ENCODE data around the gene KLRC3.
"Not testable (repeated sequence)": the region's sequence is repeated elsewhere in the genome, so short reads cannot be mapped to it uniquely, and the experiment has no call there.

The KLRC3 gene

DNA sequence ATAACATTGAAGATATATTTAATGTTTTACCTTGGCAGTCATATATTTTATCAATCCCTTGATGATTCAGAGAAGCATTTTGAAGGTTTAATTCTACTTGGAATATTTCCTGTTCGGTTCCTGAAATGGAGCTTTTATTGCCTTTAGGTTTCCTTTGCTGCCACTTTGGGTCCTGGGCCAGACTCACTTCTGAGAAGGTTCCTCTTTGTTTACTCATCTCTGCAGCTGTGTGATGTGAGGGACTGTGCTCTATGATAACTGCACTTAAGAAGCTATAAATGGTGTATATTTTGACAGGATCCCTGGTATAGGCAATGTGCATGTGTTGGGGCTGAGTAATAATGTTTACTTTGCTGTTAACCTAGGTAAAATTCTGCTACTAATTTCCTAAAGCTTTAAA, at the start of gene KLRC3:
Gene KLRC3, minus strand, starts transcription at position 262 of the 400 bp plus-strand sequence. Its CDS starts 45 bp downstream, at position 217.
- DNase-seq (ENCODE audit: low read depth in 2 of 2), result not testable (repeated sequence)

DNA sequence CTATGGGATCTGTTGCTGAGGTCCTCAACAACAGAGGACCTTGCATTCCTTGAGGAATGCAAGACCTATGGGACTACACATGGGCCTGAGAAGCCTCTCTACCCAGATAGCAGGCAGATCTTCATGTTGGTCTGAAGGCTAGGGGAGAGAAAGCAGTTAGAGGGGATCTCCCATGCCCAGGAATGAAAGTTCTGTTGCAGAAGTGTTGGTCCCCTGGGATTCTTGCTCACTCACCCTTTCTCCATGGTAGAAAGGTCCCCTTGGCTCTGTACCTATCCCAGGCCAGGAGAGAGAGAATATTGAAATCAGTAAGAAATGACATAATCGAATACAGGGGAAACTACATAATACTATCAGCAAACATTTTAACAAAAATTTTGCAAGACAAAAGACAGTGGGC, 49.3 kb upstream of the KLRC3 start:
- no peak for DNase-seq (ENCODE audit: low read depth in 2 of 2)

DNA sequence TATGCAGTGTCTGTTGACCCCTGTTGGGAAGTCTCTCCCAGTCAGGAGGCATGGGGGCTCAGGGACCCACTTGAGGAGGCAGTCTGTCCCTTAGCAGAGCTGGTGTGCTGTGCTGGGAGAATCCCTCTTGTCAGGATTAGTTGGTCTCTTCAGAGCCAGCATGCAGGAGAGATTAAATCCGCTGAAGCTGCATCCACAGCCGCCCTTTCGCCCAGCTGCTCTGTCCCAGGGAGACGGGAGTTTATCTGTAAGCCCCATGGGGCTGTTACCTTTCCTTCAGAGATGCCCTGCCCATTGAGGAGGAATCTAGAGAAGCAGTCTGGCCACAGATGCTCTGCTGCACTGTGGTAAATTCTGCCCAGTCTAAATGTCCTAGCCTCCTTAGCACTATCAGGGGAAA, 45.9 kb upstream of the KLRC3 start:
- DNase-seq (ENCODE audit: low read depth in 2 of 2), result no peak

DNA sequence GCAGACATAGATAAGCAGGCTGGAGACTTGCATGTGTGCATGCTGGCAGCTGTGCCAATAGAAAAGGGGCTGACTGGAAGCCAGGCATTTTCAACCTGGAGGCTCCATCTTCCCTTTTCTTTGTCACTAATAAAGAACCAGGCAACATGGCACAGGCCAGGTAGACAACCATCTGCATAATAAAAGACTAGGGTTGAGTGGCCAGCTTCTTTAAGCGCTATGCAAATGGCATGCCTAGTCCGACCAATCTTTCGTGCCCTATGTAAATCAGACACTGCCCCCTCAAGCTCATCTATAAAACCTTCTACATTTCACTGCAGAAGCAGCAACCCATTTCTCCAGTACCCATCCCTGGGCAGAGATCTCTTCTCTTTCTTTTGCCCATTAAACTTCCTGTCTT, 37.4 kb upstream of the KLRC3 start:
- DNase-seq (ENCODE audit: low read depth in 2 of 2), result no peak

DNA sequence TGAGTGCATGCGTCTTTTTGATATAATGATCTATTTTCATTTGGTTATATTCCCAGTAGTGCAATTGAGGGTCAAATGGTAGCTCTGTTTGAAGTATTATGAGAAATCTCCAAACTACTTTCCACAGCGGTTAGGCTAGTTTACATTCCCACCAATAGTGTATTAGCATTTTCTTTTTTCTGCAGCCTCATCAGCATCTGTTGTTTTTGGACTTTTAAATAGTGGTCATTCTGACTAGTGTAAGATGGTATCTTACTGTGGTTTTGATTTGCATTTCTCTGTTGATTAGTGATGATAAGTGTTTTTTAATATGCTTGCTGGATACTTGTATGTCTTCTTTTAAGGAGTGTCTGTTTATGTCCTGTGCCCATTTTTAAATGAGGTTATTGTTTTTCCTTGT, 36.5 kb upstream of the KLRC3 start:
- DNase-seq (ENCODE audit: low read depth in 2 of 2), result no peak

DNA sequence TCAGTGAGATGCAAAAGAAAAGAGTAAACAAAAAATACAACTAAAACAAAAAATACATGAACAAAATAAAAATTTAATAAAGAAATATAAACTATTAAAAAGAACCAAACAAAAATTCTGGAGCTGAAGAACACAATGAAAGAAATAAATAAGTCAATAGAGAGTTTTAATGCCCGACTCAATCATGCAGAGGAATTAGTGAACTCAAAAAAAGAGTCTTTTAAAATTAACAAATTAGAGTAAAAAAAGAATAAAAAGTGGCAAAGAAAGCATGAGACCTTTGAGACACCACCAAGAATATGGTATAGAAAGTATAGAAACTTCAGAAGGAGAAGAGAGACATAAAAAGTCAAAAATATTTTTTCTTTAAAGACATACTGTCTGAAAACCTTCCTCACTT, 35.4 kb upstream of the KLRC3 start:
- DNase-seq (ENCODE audit: low read depth in 2 of 2), result no peak

DNA sequence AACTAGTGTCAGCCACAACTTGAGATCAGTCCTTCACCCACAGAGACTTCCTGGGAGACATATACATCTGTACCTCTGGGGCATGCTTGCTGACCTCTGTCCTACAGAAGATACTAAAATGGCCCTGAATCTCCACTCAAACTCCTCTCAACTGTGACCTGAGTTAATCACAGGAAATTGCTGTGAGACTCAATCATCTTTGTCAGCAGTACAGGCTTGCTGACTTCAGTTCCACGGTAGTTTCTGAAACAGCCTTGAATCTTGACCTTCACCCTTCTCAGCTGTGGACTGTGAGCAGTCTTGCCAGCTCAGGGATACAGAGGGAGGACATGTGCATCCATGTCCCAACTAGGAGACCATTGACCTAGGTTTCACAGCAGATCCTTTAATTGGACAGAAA, 34.1 kb upstream of the KLRC3 start:
- DNase-seq (ENCODE audit: low read depth in 2 of 2), result no peak

DNA sequence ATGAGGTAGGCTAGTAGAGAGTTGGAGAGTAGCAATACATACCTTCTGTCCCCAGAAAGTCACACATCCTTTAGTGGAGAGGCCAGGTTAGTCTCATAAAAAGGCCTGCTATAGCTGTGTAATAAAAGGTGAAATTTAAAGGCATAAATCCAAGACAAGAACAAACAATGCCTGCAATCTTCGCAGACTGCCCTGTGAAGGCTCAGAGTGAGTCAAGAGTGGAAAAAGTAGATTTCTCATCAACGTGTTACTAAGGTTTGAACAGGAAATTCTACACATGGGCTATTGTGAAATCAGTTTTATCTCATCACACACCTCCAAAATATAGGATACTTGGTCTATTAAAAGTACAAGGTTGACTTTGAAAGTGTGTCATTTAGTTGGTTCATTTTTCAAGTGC, 32.8 kb upstream of the KLRC3 start, which contains the start of gene KLRC1:
Gene KLRC1, minus strand, starts transcription at position 222 of the 400 bp plus-strand sequence. CDS start 2,221 bp downstream, outside the sequence.
- DNase-seq (ENCODE audit: low read depth in 2 of 2), result no peak

DNA sequence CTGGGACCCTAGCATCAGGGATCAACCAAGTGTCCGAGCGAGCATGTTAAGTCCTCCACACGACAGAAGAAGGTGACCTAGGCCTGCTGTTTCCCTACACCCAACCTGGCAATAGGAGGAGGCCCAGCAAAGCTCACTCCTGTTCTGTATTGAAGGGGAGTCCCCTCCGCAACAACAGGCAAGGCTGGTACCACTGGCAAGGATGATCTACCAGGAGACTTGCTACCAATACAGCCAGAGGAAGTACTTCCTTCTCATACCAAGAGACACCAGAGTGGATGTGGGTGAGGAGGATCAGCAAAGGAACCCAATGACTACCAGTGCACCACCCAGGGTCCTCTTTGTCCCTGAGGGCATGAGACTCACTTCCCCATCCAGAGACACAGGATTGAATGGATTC, 27.8 kb upstream of the KLRC3 start:
- no peak for DNase-seq (ENCODE audit: low read depth in 2 of 2)

DNA sequence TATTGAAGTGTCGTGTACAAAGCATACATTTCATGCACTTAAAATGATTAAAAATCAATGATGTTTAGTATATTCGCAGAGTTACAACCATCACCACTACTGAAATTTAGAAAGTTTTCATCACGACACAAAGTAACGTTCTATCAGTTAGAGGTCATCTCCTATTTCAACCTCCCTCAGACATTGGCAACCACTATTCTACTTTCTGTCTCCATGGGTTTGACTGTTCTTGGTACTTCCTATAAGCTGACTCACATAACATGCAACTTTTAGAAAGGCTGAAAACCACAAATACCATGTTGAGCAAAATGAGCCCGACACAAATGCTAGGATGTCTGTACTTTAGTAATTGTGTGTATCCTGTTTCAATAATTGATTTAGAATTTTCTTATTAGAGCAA, 25.7 kb upstream of the KLRC3 start:
- not testable (repeated sequence) for DNase-seq (ENCODE audit: low read depth in 2 of 2)

DNA sequence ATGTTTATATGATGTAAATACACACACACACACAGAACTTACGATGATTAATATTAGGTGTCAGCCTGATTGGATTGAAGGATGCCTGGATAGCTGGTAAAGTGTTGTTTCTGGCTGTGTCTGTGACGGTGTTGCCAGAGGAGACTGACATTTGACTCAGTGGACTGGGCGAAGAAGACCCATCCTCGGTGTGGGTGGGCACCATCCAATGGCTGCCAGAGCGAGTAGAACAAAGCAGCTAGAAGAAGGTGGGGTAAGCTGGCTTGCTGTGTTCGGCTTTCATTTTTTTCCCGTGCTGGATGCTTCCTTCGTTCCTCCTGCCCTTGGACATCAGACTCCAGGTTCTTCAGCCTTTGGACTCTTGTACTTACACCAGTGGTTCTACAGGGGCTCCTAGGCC, 20.7 kb upstream of the KLRC3 start:
- not testable (repeated sequence) for DNase-seq (ENCODE audit: low read depth in 2 of 2)

DNA sequence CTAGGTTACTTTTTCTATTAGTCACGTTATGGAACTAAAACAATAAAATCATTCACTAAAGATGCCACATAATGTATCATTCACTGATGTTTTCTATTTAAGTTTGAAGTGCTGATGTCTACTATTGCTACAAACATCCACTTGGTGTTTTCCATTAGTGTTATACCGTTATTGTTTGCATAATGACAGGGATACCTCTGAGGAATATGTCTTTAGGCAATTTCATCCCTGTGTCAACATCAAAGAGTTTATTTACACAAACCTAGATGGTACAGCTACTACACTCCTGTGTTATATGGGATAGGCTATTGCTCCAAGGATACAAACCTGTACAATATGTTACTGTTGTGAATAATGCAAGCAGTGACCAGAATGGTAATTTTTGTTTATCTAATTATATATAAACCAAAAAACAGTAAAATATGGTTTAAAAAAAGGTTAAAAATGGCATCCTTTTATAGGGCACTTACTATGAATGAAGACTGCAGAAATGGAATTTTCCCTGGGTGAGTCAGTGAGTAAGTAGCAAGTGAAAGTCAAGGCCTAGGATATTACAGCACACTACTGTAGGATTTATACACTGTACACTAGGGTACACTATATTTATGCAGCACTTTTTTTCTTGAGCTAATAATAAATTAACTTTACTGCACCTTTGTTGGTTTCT, 19.3 kb upstream of the KLRC3 start:
- DNase-seq (ENCODE audit: low read depth in 2 of 2), result not testable (repeated sequence)

DNA sequence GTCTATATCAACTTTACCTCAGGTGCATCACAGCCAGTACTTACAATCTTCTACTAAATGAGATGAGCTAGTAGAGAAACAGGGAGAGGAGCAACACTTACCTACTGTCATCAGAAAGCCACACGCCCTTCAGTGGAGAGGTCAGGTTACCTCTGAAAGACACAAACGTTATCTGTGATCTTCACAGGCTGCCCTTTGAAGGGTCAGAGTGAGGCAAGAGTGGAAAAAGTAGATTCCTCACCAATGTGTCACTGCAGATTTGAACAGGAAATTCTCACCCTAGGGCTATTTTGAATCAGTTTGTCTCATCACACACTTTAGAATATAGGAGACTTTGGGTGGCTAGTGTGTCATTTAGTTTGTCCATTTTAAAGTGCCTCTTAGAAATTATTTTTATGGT, 17.2 kb upstream of the KLRC3 start:
- not testable (repeated sequence) for DNase-seq (ENCODE audit: low read depth in 2 of 2)

DNA sequence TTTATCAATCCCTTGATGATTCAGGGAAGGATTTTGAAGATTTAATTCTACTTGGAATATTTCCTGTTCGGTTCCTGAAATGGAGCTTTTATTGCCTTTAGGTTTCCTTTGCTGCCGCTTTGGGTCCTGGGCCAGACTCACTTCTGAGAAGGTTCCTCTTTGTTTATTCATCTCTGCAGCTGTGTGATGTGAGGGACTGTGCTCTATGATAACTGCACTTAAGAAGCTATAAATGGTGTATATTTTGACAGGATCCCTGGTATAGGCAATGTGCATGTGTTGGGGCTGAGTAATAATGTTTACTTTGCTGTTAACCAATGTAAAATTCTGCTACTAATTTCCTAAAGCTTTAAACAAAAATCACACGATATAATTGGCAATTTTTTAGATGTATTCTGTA, 15.4 kb upstream of the KLRC3 start, which contains the start of gene KLRC2:
Gene KLRC2, minus strand, starts transcription at position 195 of the 400 bp plus-strand sequence. Its CDS starts 24 bp downstream, at position 171.
- DNase-seq (ENCODE audit: low read depth in 2 of 2), result not testable (repeated sequence)

DNA sequence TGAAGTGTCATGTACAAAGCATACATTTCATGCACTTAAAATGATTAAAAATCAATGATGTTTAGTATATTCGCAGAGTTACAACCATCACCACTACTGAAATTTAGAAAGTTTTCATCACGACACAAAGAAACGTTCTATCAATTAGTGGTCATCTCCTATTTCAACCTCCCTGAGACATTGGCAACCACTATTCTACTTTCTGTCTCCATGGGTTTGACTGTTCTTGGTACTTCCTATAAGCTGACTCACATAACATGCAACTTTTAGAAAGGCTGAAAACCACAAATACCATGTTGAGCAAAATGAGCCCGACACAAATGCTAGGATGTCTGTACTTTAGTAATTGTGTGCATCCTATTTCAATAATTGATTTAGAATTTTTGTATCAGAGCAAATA, 10.2 kb upstream of the KLRC3 start:
- not testable (repeated sequence) for DNase-seq (ENCODE audit: low read depth in 2 of 2)

DNA sequence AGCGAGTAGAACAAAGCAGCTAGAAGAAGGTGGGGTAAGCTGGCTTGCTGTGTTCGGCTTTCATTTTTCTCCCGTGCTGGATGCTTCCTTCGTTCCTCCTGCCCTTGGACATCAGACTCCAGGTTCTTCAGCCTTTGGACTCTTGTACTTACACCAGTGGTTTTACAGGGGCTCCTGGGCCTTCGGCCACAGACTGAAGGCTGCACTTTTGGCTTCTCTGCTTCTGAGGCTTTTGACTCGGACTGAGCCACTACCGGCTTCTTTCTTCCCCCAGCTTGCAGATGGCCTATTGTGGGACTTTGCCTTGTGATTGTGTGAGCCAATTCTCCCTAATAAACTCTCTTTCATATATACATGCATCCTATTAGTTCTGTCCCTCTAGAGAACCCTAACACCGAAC, 5.5 kb upstream of the KLRC3 start:
- not testable (repeated sequence) for DNase-seq (ENCODE audit: low read depth in 2 of 2)

DNA sequence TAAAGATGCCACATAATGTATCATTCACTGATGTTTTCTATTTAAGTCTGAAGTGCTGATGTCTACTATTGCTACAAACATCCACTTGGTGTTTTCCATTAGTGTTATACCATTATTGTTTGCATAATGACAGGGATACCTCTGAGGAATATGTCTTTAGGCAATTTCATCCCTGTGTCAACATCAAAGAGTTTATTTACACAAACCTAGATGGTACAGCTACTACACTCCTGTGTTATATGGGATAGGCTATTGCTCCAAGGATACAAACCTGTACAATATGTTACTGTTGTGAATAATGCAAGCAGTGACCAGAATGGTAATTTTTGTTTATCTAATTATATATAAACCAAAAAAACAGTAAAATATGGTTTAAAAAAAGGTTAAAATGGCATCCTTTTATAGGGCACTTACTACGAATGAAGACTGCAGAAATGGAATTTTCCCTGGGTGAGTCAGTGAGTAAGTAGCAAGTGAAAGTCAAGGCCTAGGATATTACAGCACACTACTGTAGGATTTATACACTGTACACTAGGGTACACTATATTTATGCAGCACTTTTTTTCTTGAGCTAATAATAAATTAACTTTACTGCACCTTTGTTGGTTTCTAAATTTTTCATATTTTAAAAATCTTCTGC, 4.0 kb upstream of the KLRC3 start:
- DNase-seq (ENCODE audit: low read depth in 2 of 2), result not testable (repeated sequence)

DNA sequence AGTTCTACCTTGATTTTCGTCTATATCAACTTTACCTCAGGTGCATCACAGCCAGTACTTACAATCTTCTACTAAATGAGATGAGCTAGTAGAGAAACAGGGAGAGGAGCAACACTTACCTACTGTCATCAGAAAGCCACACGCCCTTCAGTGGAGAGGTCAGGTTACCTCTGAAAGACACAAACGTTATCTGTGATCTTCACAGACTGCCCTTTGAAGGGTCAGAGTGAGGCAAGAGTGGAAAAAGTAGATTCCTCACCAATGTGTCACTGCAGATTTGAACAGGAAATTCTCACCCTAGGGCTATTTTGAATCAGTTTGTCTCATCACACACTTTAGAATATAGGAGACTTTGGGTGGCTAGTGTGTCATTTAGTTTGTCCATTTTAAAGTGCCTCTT, 1.8 kb upstream of the KLRC3 start:
- DNase-seq (ENCODE audit: low read depth in 2 of 2), result not testable (repeated sequence)

DNA sequence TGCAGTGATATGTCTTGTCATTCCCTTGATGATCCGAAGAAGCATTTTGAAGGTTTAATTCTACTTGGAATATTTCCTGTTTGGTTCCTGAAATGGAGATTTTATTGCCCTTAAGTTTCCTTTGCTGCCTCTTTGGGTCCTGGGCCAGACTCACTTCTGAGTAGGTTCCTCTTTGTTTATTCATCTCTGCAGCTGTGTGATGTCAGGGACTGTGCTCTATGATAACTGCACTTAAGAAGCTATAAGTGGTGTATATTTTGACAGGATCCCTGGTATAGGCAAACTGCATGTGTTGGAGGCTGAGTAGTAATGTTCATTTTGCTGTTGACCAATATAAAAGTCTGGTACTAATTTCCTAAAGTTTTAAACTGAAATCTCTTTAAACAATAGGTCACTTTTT, 11.0 kb downstream of the KLRC3 start, which contains the start of gene KLRC4:
Gene KLRC4, minus strand, starts transcription at position 366 of the 400 bp plus-strand sequence. Its CDS starts 182 bp downstream, at position 184.
- DNase-seq (ENCODE audit: low read depth in 2 of 2), result no peak

DNA sequence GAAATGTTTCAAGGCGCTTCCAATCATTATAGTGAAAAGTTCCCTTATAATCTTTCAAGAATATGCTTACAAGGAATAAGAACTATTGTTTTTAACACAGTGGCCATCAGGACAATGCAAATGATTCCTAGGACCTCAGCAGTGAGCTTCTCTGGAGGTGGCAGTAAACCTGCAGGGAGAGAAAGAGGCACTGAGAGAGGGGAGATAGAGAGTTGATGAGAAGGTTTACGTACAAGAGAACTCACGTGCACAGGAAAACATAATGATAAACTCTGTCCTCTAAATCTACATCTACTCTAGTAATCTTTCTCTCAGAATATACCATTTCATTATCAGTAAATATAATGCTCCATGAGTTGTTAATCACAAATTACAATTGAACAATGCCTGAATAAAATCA, 11.6 kb downstream of the KLRC3 start:
- no peak for DNase-seq (ENCODE audit: low read depth in 2 of 2)

DNA sequence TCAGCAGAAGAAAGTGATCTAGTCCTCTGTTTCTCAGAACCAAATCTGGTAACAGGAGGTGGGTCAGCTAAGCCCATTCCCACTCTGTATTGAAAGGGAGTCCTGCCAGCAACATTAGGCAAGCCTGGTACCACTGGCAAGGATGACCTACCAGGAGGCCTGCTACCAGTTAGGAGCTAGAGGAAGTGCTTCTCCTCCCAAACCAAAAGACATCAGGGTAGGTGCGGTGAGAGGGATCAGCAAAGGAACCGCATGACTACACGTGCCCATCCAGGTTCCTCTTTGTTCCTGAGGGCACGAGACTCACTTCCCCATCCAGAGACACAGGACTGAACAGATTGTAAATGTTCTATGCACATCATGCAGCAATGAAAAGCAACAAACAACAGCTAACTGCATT, 13.7 kb downstream of the KLRC3 start:
- no peak for DNase-seq (ENCODE audit: low read depth in 2 of 2)

DNA sequence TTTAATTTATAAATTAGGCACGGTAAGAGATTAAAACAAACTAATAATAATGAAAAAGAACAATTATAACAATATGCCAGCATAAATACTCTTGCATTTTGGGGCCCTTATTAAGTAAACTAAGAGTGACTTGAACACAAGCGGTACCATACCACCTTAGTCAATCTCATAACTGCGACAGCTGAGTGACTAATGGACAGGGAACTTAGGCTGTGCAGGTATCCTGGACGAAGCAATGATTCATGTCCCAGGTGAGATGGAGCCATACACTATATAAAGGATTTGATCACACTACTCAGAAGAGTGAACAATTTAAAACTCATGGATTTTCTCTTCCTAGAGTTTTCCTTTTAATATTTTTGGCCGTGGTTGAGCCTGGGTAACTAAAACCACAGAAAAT, 15.1 kb downstream of the KLRC3 start:
- DNase-seq (ENCODE audit: low read depth in 2 of 2), result no peak

DNA sequence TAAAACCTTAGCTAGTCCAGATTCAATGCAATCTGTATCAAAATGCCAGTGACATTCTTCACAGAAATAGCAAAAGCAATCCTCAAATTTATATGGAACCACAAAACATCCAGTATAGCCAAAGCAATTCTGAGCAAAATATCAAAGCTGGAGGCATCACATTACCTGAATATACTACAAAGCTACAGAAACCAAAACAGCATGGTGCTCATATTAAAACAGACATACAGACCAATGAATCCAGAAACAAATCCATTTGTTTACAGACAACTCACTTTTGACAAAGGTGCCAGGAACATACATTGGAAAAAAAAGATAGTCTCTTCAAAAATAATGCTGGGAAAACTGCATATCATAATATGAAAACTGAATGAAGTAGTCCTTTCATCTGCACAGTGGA, 15.6 kb downstream of the KLRC3 start:
- no peak for DNase-seq (ENCODE audit: low read depth in 2 of 2)
